Peyer's patch (tissue), 4 donors: Measurements from ENCODE around the gene SOX30. TPM values are rescaled to one million over a fixed set of nuclear protein-coding genes. Genes with fewer than 3 reads are reported as not detected.

Experiments used
- DNase-seq, 3 donors: peaks; one replicate each; pipeline ENCODE4 v3.0.0-alpha.2; 2017 to 2019
- H3K27ac ChIP-seq, 4 donors: fragments of 200-600 bp; sonication (generic); one replicate each; pipeline ENCODE4 v1.5.1; 2016 to 2019
- H3K27me3 ChIP-seq, 2 donors: fragments of 200-600 bp; sonication (generic); one replicate each; pipeline ENCODE4 v1.5.1; 2019
- H3K36me3 ChIP-seq, 3 donors: fragments of 200-600 bp; sonication (generic); one replicate each; pipeline ENCODE4 v1.5.1; 2016 to 2019
- H3K4me1 ChIP-seq, 4 donors: fragments of 200-600 bp; sonication (generic); one replicate each; pipeline ENCODE4 v1.5.1; 2016 to 2019
- H3K4me3 ChIP-seq, 4 donors: fragments of 200-600 bp; sonication (generic); 1 replicate in 3 of 4; 2 replicates in 1 of 4; pipeline ENCODE4 v1.5.1; 2016 to 2019; ENCODE audit warnings: mild to moderate bottlenecking in 1 of 4
- H3K9me3 ChIP-seq, 4 donors: fragments of 200-600 bp; sonication (generic); one replicate each; pipeline ENCODE4 v1.5.1; 2016 to 2019; ENCODE audit warnings: mild to moderate bottlenecking in 1 of 4
- POLR2A ChIP-seq, 2 donors: fragments of 450-650 bp; IDR thresholded peaks; one replicate each; pipeline ENCODE4 v1.5.1; 2017; ENCODE audit warnings: antibody characterized with exemption in 2 of 2, mild to moderate bottlenecking in 2 of 2, moderate library complexity in 2 of 2
- small RNA-seq, 2 donors: library from RNA; depleted of rRNA; stranded (forward); fragments of <200 nt; gene quantifications; one replicate each; pipeline ENCODE3, GENCODE V24; 2016
- total RNA-seq, 4 donors: library from RNA; depleted of rRNA; stranded (reverse); fragments of >200 nt; gene quantifications; one replicate each; pipeline ENCODE4 v1.1.0, GENCODE V29; 2016
- TF ChIP-seq, protein P1 (sequence below), 6 experiments: fragments of 450-650 bp in 4 of 6; fragments of 200-600 bp in 2 of 6; sonication (generic) in 1 of 6; IDR thresholded peaks; one replicate each; pipeline ENCODE4 v1.5.1; 2017 to 2019; ENCODE audit warnings: antibody characterized with exemption in 6 of 6, mild to moderate bottlenecking in 3 of 6, moderate library complexity in 1 of 6

The SOX30 gene
- total RNA-seq, 4 donors from 2014 or later = 0.66 to 1.8 TPM; not detected in 2

GRCh38 chr5:157582731-157583620 is 69.3 kb downstream of the SOX30 start:
- H3K27me3 ChIP-seq = no peaks in the 10 kb centered on the region
- H3K4me3 ChIP-seq = no peak overlapping the region
- peak overlapping the region in 2 of 4 donors; percentile 8 to 30 for H3K27ac ChIP-seq
- H3K9me3 ChIP-seq = no peaks in the 10 kb centered on the region
- TF ChIP-seq, protein P1, sequence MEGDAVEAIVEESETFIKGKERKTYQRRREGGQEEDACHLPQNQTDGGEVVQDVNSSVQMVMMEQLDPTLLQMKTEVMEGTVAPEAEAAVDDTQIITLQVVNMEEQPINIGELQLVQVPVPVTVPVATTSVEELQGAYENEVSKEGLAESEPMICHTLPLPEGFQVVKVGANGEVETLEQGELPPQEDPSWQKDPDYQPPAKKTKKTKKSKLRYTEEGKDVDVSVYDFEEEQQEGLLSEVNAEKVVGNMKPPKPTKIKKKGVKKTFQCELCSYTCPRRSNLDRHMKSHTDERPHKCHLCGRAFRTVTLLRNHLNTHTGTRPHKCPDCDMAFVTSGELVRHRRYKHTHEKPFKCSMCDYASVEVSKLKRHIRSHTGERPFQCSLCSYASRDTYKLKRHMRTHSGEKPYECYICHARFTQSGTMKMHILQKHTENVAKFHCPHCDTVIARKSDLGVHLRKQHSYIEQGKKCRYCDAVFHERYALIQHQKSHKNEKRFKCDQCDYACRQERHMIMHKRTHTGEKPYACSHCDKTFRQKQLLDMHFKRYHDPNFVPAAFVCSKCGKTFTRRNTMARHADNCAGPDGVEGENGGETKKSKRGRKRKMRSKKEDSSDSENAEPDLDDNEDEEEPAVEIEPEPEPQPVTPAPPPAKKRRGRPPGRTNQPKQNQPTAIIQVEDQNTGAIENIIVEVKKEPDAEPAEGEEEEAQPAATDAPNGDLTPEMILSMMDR (IDR thresholded peaks at IDR 0.05) = peak in 2 of 6 experiments; percentile 7 to 26
- TF ChIP-seq POLR2A (IDR thresholded peaks at IDR 0.05) = no peak
- H3K36me3 ChIP-seq = no peaks in the 10 kb centered on the region
- H3K4me1 ChIP-seq = peaks cover 0 to 4% (median 0%) of the 10 kb centered on the region in 4 donors
- DNase-seq = no peak

DNA sequence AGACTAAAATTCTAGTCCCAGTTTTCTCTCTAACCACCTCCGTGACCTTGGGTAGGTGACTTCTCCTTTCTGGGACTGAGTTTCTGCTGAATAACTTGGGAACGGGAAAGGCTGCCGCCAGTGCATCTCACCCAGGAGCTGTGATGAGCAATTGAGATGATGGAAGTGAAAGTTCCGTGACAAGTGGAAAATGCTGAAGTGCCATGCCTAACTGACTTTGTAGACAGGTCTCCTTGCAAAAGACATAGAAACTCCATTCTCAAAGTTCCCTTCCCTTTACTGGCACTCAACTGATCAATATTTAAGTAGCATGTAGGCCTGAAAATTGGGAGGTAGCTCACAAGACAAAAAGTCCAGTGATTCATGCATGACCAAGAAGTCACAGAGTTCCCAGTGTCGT is 70.3 kb downstream of the SOX30 start:
- Histone ChIP-seq H3K9me3 (no peaks in the 10 kb centered on the region), H3K4me1 (peaks cover 0 to 4% (median 0%) of the 10 kb centered on the region in 4 donors), H3K27me3 (no peaks in the 10 kb centered on the region), H3K36me3 (no peaks in the 10 kb centered on the region), H3K4me3 (no peak overlapping the region), H3K27ac (no peak overlapping the region)
- TF ChIP-seq, protein P1 (IDR thresholded peaks at IDR 0.05) = no peak
- TF ChIP-seq POLR2A (IDR thresholded peaks at IDR 0.05) = no peak
- DNase-seq = no peak

DNA sequence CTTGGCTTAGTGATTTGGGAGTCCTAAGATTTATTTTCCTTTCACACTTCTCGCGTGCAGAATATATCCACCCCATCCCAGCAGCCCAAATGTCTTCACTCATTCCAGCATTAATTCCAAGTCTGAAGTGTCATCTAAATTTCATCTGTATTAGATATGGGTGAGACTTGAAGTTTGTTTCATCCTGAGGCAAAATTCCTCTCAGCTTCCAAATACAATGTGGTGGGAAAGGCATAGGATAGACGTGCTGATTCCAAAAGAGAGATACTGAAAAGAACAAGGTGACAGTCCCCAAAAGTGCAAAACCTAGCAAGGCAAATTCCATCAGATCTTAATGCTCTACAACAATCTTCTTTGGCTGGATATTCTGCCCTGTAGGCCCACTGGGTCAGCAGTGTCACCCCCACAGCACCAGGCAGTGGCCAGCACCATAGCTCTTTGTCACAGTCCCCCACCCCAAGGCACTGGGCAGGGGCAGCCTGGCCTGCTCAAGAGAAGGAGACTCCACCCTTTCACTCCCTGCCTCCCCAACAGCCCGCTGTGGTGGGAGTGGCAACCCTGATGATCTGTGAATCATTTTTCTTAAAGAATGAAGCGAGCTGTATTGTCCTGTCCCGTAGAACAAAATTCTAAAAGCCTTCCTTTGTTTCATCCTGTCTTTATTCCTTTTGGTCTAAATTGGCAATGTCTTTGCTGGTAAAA is 74.0 kb downstream of the SOX30 start:
- Histone ChIP-seq H3K36me3 (no peaks in the 10 kb centered on the region), H3K4me3 (no peak overlapping the region), H3K27me3 (no peaks in the 10 kb centered on the region), H3K4me1 (peaks cover 0 to 4% (median 2%) of the 10 kb centered on the region in 4 donors), H3K27ac (no peak overlapping the region), H3K9me3 (no peaks in the 10 kb centered on the region)
- TF ChIP-seq POLR2A (IDR thresholded peaks at IDR 0.05) = no peak
- TF ChIP-seq, protein P1 (IDR thresholded peaks at IDR 0.05) = no peak
- no peak for DNase-seq

GRCh38 chr5:157576678-157577077 is 75.6 kb downstream of the SOX30 start:
- Histone ChIP-seq H3K4me3 (no peak overlapping the region), H3K27ac (no peak overlapping the region), H3K4me1 (peaks cover 0 to 12% (median 2%) of the 10 kb centered on the region in 4 donors), H3K9me3 (no peaks in the 10 kb centered on the region), H3K36me3 (no peaks in the 10 kb centered on the region), H3K27me3 (no peaks in the 10 kb centered on the region)
- no peak for DNase-seq
- TF ChIP-seq, protein P1 (IDR thresholded peaks at IDR 0.05) = no peak
- TF ChIP-seq POLR2A (IDR thresholded peaks at IDR 0.05) = no peak

Small RNAs within 50 kb of the gene (small RNA-seq; reads per million reads assigned to genes)
- gene RNU6-390P = 0 reads per million in 2 donors

Other genes with a start within 250 kb of the SOX30 start
- not detected for gene NIPAL4, start 192.2 kb downstream of the SOX30 start, total RNA-seq
- gene ADAM19, start 76.7 kb downstream of the SOX30 start, total RNA-seq = 10 to 100 TPM in 1 of 4 donors, 1 to 10 TPM in 3; 1.1 to 47.9 (median 5.4) TPM
- 1 to 10 TPM in 1 of 4 donors, not detected in 3; 1.7 TPM for gene C5orf52, start 19.1 kb upstream of the SOX30 start, total RNA-seq
- 10 to 100 TPM in 2 of 4 donors, 1 to 10 TPM in 2; 4.0 to 29.7 (median 8.9) TPM for gene THG1L, start 79.0 kb upstream of the SOX30 start, total RNA-seq
- gene LSM11, start 91.3 kb upstream of the SOX30 start, total RNA-seq = 1 to 10 TPM; 3.3 to 3.8 (median 3.6) TPM
- 100 to 1,000 TPM; 115 to 177 (median 133) TPM for gene CLINT1, start 206.7 kb upstream of the SOX30 start, total RNA-seq